Mesodermal cell (in vitro differentiated cells): ENCODE results near the gene FUT1.
"Not testable (repeated sequence)": the region's sequence is repeated elsewhere in the genome, so short reads cannot be mapped to it uniquely, and the experiment has no call there.

Experiments used
- H3K27ac ChIP-seq: 2 replicates; pipeline ENCODE4 v1.7.0; 2013; ENCODE audit warnings: mild to moderate bottlenecking, low read depth, low read length, moderate library complexity; ENCODE audit not compliant: severe bottlenecking
- H3K36me3 ChIP-seq: 2 replicates; pipeline ENCODE4 v1.7.1; 2013; ENCODE audit warnings: mild to moderate bottlenecking, low read length, moderate library complexity; ENCODE audit not compliant: control insufficient read depth, insufficient read depth
- H3K4me1 ChIP-seq: one replicate; pipeline ENCODE4 v1.7.1; 2013; ENCODE audit warnings: mild to moderate bottlenecking, low read length; ENCODE audit not compliant: insufficient read depth, control insufficient read depth, poor library complexity, severe bottlenecking
- H3K4me3 ChIP-seq: 2 replicates; pipeline ENCODE4 v1.7.0; 2013; ENCODE audit warnings: low read length, control low read depth, mild to moderate bottlenecking; ENCODE audit not compliant: insufficient read depth, poor library complexity, severe bottlenecking; ENCODE audit errors: extremely low read depth
- H3K9me3 ChIP-seq: 2 replicates; pipeline ENCODE4 v1.7.1; 2013; ENCODE audit warnings: mild to moderate bottlenecking, low read length, moderate library complexity; ENCODE audit not compliant: control insufficient read depth
- WGBS, 2 experiments: methylation state at CpG; one replicate each; pipeline ENCODE4 v1.1.5; 2013; ENCODE audit warnings: missing lambda C conversion rate in 2 of 2; ENCODE audit not compliant: insufficient coverage in 2 of 2; 5-methylcytosine and 5-hydroxymethylcytosine counted together

Gene FUT1

GRCh38 chr19:48722196-48722708 lies 30.2 kb downstream of the FUT1 start:
- Histone ChIP-seq H3K9me3 (no peaks in the 10 kb centered on the region), H3K27ac (no peak overlapping the region), H3K4me1 (peaks cover 11% of the 10 kb centered on the region), H3K36me3 (peaks cover 6% of the 10 kb centered on the region), H3K4me3 (no peak overlapping the region)
- WGBS, 2 experiments: 94 to 96% methylated on average over 11 of the region's 11 CpGs

- Histone ChIP-seq H3K36me3 (no peaks in the 10 kb centered on the region), H3K9me3 (no peaks in the 10 kb centered on the region), H3K4me1 (peaks cover 18% of the 10 kb centered on the region), H3K27ac (peak overlapping the region; percentile 83), H3K4me3 (peak overlapping the region; percentile 51)
- WGBS, 2 experiments: 1 to 4% methylated on average over 36 to 40 of the region's 42 CpGs
Measured at GRCh38 chr19:48720613-48721296, 31.7 kb downstream of the FUT1 start.

DNA sequence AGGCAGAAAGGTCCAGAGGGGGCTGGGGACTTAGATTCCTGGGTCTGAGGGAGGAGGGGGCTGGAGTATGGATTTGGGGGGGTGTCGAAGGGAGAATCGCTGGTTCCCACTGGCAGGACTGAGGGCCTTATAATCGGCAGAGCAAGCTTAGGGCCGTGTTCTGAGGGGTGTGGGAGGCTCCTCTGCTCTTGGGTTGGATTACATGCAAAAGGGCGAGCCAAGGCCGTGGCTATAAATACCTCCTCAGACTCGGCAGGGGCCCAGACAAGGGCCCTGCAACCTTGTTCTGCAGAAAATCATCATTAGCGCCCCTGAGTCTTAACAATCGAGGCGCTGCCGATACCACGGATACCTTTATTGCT lies 32.2 kb downstream of the FUT1 start:
- peak overlapping the region; percentile 51 for H3K4me3 ChIP-seq
- H3K36me3 ChIP-seq: no peaks in the 10 kb centered on the region
- peaks cover 18% of the 10 kb centered on the region for H3K4me1 ChIP-seq
- no peaks in the 10 kb centered on the region for H3K9me3 ChIP-seq
- no peak overlapping the region for H3K27ac ChIP-seq
- WGBS, 2 experiments: 27 to 34% methylated on average over 10 of the region's 12 CpGs

DNA sequence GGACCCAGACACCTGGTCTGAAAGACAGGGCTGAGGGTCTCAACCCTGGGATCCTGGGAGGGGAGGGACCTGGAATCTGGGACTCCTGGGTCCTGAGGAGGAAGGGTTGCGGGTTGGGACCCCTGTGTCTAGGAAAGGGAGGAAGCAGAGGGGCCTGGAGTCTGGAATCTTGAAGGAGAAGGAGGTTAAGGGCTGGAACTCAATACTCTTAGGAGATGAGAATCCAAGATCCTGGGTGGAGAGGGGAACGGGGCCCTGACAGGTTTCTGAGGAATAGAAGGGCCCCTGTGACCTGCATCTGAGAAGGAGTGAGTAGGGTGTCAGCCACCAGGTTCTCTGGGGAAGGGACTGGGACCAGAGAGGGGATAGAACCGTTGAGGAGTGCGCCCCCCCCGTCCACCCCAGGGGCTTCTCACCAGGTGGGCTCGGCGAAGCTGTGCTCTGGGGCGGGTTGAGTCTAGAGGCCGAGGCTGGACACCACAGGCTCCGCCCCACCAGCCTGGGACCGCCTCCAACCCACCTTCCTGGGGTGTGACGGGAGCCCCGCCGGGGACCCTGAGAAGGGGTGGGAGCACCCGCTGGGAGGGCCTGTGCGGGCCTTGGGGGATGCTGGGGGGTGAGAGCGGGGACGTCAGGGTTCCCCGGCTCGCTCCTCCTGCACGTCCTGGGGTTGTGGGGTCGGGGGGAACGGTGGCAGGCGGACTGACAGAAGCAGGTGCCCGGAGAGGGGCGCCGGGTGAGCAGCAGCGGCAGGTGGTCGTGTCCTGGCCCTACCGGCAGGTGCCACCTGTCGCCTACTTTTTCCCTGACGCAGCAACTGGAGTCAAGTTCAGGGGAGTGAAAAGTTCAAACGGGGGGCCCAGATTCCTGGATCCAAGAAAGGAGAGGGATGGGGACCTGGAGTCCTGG lies 32.9 kb downstream of the FUT1 start, which contains the start of gene MAMSTR:
Gene MAMSTR (minus strand): TSS at position 463 of the 909 bp plus-strand sequence. CDS start 694 bp downstream, outside the sequence.
- WGBS, 2 experiments: 85 to 90% methylated on average over 15 to 25 of the region's 33 CpGs
- Histone ChIP-seq H3K4me3 (peak within 1 kb of the TSS; percentile 51), H3K27ac (peak within 1 kb of the TSS; percentile 83), H3K4me1 (peaks cover 22% of the 10 kb centered on the region), H3K36me3 (no peaks in the 10 kb centered on the region), H3K9me3 (no peaks in the 10 kb centered on the region)

DNA sequence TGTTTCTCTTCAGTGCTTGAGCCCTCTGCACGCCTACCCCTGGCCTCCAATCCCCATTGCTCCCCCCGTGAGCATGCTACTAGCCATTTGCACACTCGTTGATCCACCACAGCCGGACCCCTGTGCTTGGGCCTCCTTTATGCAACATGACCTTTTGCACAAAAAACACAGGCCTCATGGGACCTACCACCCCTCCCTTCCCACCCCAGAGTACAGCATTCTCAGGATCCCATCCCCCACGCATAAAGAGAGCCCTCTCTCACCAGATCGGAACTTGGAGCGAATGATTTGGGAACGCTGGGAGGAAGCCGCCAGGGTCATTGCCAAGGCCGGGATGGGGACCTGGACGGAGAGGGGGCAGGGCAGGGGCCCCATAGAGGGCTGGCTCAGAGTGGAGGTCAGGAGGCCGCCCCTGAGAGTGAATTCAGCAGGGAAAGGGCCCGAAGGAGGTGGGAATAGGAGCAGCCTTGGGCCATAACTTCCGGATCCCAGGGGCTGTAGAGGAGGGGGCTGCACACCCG lies 33.7 kb downstream of the FUT1 start:
- H3K4me3 ChIP-seq: no peak overlapping the region
- peaks cover 22% of the 10 kb centered on the region for H3K4me1 ChIP-seq
- H3K27ac ChIP-seq: no peak overlapping the region
- no peaks in the 10 kb centered on the region for H3K9me3 ChIP-seq
- WGBS, 2 experiments: 57 to 71% methylated on average over 13 to 14 of the region's 15 CpGs
- no peaks in the 10 kb centered on the region for H3K36me3 ChIP-seq

DNA sequence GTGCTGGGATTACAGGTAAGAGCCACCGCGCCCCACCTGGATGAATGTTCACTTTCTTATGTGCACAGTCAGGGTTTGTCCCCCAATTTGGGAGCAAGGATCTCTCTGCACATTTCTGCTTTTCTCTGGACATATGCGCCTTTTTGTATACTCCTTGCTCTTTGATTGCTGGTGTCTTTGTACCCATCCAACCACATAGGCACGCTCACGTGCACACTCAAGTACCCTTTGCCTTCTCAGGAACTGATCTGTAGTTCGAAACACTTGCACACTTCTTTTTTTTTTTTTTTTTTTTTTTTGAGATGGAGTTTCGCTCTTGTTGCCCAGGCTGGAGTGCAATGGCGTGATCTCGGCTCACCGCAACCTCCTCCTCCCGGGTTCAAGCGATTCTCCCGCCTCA lies 34.3 kb downstream of the FUT1 start:
- H3K4me3 ChIP-seq, H3K27ac ChIP-seq, H3K9me3 ChIP-seq, H3K36me3 ChIP-seq: not testable (repeated sequence)
- 88 to 97% methylated on average over 8 to 9 of the region's 13 CpGs for WGBS, 2 experiments
- peaks cover 25% of the 10 kb centered on the region for H3K4me1 ChIP-seq

DNA sequence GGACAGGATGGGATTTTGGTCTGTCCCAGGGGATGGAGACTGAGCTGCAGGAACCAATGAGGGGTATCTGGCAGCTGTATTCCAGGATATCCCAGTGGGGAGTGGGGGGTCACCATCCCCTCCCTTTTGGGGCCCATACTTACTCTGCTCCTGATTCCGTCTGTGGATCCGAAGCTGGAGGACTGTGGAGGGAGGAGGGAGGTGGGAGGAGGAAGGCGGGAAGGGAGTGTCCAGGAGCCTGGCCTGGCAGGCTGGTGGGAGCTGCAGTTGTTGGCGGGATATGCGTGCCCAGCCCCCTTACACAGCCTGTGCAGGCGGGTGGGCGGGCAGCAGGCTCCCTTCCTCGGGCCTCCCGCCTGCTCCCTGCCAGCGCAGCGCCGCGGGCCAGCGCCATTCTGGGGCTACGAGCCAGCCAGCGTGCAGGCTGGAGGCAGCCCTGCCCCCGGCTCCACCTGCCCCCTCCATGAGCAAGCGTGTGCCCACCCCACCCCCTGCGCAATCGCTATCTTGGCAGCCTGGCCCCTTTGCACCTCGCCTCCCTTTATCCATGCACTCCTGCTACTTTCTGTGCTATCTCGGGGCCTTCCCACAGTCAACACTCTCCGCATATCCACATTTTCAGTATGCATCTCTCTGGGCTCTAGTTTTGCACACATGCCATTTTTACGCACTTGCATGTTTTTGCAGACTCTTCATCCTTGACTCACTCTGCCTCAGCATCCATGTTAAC lies 35.7 kb downstream of the FUT1 start:
- no peaks in the 10 kb centered on the region for H3K36me3 ChIP-seq
- peak overlapping the region; percentile 5 for H3K4me3 ChIP-seq
- H3K4me1 ChIP-seq: peaks cover 30% of the 10 kb centered on the region
- H3K27ac ChIP-seq: peak overlapping the region; percentile 29
- no peaks in the 10 kb centered on the region for H3K9me3 ChIP-seq
- 27 to 33% methylated on average over 14 to 16 of the region's 24 CpGs for WGBS, 2 experiments

DNA sequence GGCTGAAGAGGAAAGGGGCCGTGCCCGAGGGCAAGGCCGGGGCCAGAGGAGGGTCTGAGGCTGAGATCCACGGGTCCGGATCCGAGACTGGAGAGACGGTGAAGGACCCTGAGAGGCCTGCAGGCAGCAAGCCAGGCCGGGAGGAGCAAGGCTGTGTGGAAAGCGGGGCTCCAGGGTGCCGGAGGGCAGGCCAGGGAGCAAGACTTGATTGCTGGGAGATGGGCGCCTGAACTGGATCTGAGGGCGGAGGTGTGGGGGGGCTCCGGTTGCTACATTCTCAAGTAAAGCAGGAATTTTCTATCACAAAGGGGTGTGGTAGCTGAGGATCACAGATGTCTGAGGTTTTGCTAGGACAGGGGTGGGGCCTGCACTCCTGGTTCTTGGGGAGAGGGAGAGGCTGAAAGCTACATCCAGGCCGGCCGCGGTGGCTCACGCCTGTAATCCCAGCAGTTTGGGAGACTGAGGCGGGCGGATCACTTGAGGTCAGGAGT lies 36.7 kb downstream of the FUT1 start:
- WGBS, 2 experiments: 90 to 94% methylated on average over 11 to 18 of the region's 19 CpGs
- H3K36me3 ChIP-seq: no peaks in the 10 kb centered on the region
- H3K9me3 ChIP-seq: no peaks in the 10 kb centered on the region
- H3K27ac ChIP-seq: no peak overlapping the region
- peaks cover 30% of the 10 kb centered on the region for H3K4me1 ChIP-seq
- H3K4me3 ChIP-seq: no peak overlapping the region

GRCh38 chr19:48714759-48715675 lies 37.4 kb downstream of the FUT1 start:
- WGBS, 2 experiments: 82 to 85% methylated on average over 20 of the region's 26 CpGs
- H3K4me3 ChIP-seq: peak overlapping the region; percentile 47
- H3K9me3 ChIP-seq: no peaks in the 10 kb centered on the region
- no peaks in the 10 kb centered on the region for H3K36me3 ChIP-seq
- peaks cover 27% of the 10 kb centered on the region for H3K4me1 ChIP-seq
- H3K27ac ChIP-seq: peak overlapping the region; percentile 57
